A673 (cell line): ENCODE data around the gene NFATC1.

Source experiments
- CTCF ChIP-seq: fragments of 300-800, 200-600 bp; sonication (generic); conservative IDR thresholded peaks from 2 replicates; pipeline ENCODE4 v1.5.1; 2017; ENCODE audit warnings: low read depth, mild to moderate bottlenecking, antibody characterized with exemption, low read length, moderate library complexity, mixed read lengths
- EZH2 ChIP-seq: fragments of 200-600 bp; sonication (generic); IDR thresholded peaks from 2 replicates; pipeline ENCODE4 v1.6.1; 2017; ENCODE audit warnings: borderline replicate concordance, low read depth, mild to moderate bottlenecking, mixed read lengths, antibody characterized with exemption, low read length; ENCODE audit not compliant: poor library complexity, severe bottlenecking

- TF ChIP-seq CTCF: no peak
- no peak for TF ChIP-seq EZH2
Measured at GRCh38 chr18:79400091-79400590, 4.4 kb downstream of the NFATC1 start.
